ENCODE results near the gene ZBTB46. TPM values are rescaled to one million over a fixed set of nuclear protein-coding genes. Genes with fewer than 3 reads are reported as not detected.
A peak's percentile ranks its signal among the peaks of the same experiment; 100 is the strongest.
"Not testable (repeated sequence)": the region's sequence is repeated elsewhere in the genome, so short reads cannot be mapped to it uniquely, and the experiment has no call there.

Gene ZBTB46
- total RNA-seq, 1 experiment from 2014 or later = 3.6 TPM

- H3K4me3 ChIP-seq = no peak overlapping the region
- H3K9me3 ChIP-seq (ENCODE audit: insufficient read depth, low read depth) = no peaks in the 10 kb centered on the region
- intact Hi-C loops (cut with micrococcal nuclease; ENCODE audit: unreplicated experiment) = no loop called here
- BruUV-seq (replicated peaks) = no TSS peak
- H3K27ac ChIP-seq = no peak overlapping the region
- DNase-seq = no peak
- H2AFZ ChIP-seq = no peak overlapping the region
- peaks cover 33% of the 10 kb centered on the region; the same call in 1 of the 2 replicates for H3F3A ChIP-seq (ENCODE audit: insufficient read depth, low read depth)
- ChIA-PET CTCF (no interaction called here), POLR2A (ENCODE audit: unreplicated experiment) (interaction anchor here (0.6 kb wide), 1 partner anchor 210 kb away, joined by 8 read pairs; no protein-coding TSS in a partner anchor)
- no peaks in the 10 kb centered on the region for H3K27me3 ChIP-seq (ENCODE audit: insufficient read depth, low read depth)
- H3K36me3 ChIP-seq (ENCODE audit: low read depth) = peaks cover 10% of the 10 kb centered on the region; the same call in 1 of the 2 replicates
- H3K4me1 ChIP-seq (replicated peaks; ENCODE audit: insufficient read depth) = no peaks in the 10 kb centered on the region
- TF ChIP-seq EZH2 (IDR thresholded peaks at IDR 0.05; ENCODE audit: low read depth) = no peak
- TF ChIP-seq, protein P1, sequence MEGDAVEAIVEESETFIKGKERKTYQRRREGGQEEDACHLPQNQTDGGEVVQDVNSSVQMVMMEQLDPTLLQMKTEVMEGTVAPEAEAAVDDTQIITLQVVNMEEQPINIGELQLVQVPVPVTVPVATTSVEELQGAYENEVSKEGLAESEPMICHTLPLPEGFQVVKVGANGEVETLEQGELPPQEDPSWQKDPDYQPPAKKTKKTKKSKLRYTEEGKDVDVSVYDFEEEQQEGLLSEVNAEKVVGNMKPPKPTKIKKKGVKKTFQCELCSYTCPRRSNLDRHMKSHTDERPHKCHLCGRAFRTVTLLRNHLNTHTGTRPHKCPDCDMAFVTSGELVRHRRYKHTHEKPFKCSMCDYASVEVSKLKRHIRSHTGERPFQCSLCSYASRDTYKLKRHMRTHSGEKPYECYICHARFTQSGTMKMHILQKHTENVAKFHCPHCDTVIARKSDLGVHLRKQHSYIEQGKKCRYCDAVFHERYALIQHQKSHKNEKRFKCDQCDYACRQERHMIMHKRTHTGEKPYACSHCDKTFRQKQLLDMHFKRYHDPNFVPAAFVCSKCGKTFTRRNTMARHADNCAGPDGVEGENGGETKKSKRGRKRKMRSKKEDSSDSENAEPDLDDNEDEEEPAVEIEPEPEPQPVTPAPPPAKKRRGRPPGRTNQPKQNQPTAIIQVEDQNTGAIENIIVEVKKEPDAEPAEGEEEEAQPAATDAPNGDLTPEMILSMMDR (conservative IDR thresholded peaks at IDR 0.05) = no peak
- peaks cover 4% of the 10 kb centered on the region; the same call in 1 of the 2 replicates for H3K79me2 ChIP-seq (ENCODE audit: low read depth)
- H3K9me2 ChIP-seq (ENCODE audit: insufficient read depth) = no peaks in the 10 kb centered on the region
- no peak overlapping the region for H3K4me2 ChIP-seq
- H4K20me1 ChIP-seq (ENCODE audit: insufficient read depth) = peaks cover 16% of the 10 kb centered on the region
Observed at GRCh38 chr20:63733117-63733516, 97.9 kb downstream of the ZBTB46 start.

- intact Hi-C loops (cut with micrococcal nuclease; ENCODE audit: unreplicated experiment) = no loop called here
- Histone ChIP-seq H3K27ac (no peak overlapping the region), H3K27me3 (ENCODE audit: insufficient read depth, low read depth) (no peaks in the 10 kb centered on the region), H3K4me3 (no peak overlapping the region), H3K79me2 (ENCODE audit: low read depth) (peaks cover 4% of the 10 kb centered on the region; the same call in 1 of the 2 replicates), H3K9me2 (ENCODE audit: insufficient read depth) (no peaks in the 10 kb centered on the region), H3K4me1 (replicated peaks; ENCODE audit: insufficient read depth) (no peaks in the 10 kb centered on the region), H4K20me1 (ENCODE audit: insufficient read depth) (peaks cover 16% of the 10 kb centered on the region), H3K4me2 (no peak overlapping the region), H3K9me3 (ENCODE audit: insufficient read depth, low read depth) (no peaks in the 10 kb centered on the region), H2AFZ (no peak overlapping the region), H3K36me3 (ENCODE audit: low read depth) (peaks cover 10% of the 10 kb centered on the region; the same call in 1 of the 2 replicates), H3F3A (ENCODE audit: insufficient read depth, low read depth) (peaks cover 33% of the 10 kb centered on the region; the same call in 1 of the 2 replicates)
- BruUV-seq (replicated peaks) = no TSS peak
- TF ChIP-seq EZH2 (IDR thresholded peaks at IDR 0.05; ENCODE audit: low read depth) = no peak
- TF ChIP-seq, protein P1 (conservative IDR thresholded peaks at IDR 0.05) = no peak
- ChIA-PET POLR2A (ENCODE audit: unreplicated experiment) (no interaction called here), CTCF (no interaction called here)
- peak in 1 of 2 experiments; percentile 28 for DNase-seq
Observed at GRCh38 chr20:63732118-63733095, 98.7 kb downstream of the ZBTB46 start.

DNA sequence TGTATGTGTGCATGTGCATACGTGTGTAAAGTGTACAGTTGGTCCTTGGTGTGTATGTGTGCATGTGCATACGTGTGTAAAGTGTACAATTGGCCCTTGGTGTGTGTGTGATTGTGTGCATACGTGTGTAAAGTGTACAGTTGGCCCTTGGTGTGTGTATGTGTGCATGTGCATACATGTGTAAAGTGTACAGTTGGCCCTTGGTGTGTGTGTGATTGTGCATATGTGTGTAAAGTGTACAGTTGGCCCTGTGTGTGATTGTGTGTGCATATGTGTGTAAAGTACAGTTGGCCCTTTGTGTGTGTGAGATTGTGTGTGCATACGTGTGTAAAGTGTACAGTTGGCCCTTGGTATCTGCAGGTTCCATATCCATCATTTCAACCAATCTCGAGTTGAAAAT is 99.7 kb downstream of the ZBTB46 start:
- no peak overlapping the region for H3K27ac ChIP-seq
- CTCF ChIA-PET = no interaction called here

DNA sequence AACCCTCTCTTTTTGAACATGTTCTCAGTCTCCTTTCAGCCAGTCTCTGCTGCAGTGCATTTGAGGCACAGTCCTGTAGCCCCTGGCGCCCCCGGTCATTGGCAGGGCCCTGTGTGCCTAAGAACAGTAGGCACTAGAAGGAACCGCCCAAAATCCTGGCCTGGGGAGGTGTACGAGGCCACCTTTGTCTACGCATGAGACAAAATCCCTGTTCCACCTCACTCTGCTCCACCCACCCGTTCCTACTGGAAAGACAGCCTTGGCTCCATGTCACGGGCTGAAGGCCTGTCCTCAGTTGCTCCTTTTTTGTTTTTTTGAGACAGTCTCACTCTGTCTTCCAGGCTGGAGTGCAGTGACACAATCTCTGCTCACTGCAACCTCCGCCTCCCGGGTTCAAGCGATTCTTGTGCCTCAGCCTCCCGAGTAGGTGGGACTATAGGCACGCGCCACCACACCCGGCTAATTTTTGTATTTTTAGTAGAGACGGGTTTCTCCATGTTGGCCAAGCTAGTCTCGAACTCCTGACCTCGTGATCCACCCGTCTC is 100.8 kb downstream of the ZBTB46 start:
- Histone ChIP-seq H4K20me1 (ENCODE audit: insufficient read depth) (peaks cover 12% of the 10 kb centered on the region), H3K36me3 (ENCODE audit: low read depth) (peaks cover 13% of the 10 kb centered on the region; the same call in 1 of the 2 replicates), H3F3A (ENCODE audit: insufficient read depth, low read depth) (peaks cover 26% of the 10 kb centered on the region; the same call in 1 of the 2 replicates)
- DNase-seq = peak in 1 of 2 experiments; percentile 22
- H3K27ac ChIP-seq; CTCF ChIA-PET; H3K4me1 ChIP-seq (replicated peaks; ENCODE audit: insufficient read depth); BruUV-seq (replicated peaks); H3K79me2 ChIP-seq (ENCODE audit: low read depth); intact Hi-C loops (cut with micrococcal nuclease; ENCODE audit: unreplicated experiment); H3K4me2 ChIP-seq; H3K9me3 ChIP-seq (ENCODE audit: insufficient read depth, low read depth); H3K27me3 ChIP-seq (ENCODE audit: insufficient read depth, low read depth); H3K4me3 ChIP-seq; POLR2A ChIA-PET (ENCODE audit: unreplicated experiment); H3K9me2 ChIP-seq (ENCODE audit: insufficient read depth); H2AFZ ChIP-seq: not testable (repeated sequence)

More for the DNA sequence above, 99.7 kb downstream of the ZBTB46 start:
- Histone ChIP-seq H3K9me2 (ENCODE audit: insufficient read depth) (no peaks in the 10 kb centered on the region), H3K4me2 (no peak overlapping the region), H4K20me1 (ENCODE audit: insufficient read depth) (peaks cover 16% of the 10 kb centered on the region), H3K9me3 (ENCODE audit: insufficient read depth, low read depth) (no peaks in the 10 kb centered on the region), H3F3A (ENCODE audit: insufficient read depth, low read depth) (peaks cover 36% of the 10 kb centered on the region; the same call in 1 of the 2 replicates), H2AFZ (no peak overlapping the region), H3K4me3 (no peak overlapping the region), H3K27me3 (ENCODE audit: insufficient read depth, low read depth) (no peaks in the 10 kb centered on the region), H3K36me3 (ENCODE audit: low read depth) (peaks cover 10% of the 10 kb centered on the region; the same call in 1 of the 2 replicates), H3K4me1 (replicated peaks; ENCODE audit: insufficient read depth) (no peaks in the 10 kb centered on the region), H3K79me2 (ENCODE audit: low read depth) (peaks cover 9% of the 10 kb centered on the region)
- TF ChIP-seq, protein P1 (conservative IDR thresholded peaks at IDR 0.05) = no peak
- no peak for TF ChIP-seq EZH2 (IDR thresholded peaks at IDR 0.05; ENCODE audit: low read depth)
- intact Hi-C loops (cut with micrococcal nuclease; ENCODE audit: unreplicated experiment) = no loop called here
- POLR2A ChIA-PET (ENCODE audit: unreplicated experiment) = no interaction called here
- DNase-seq = peak in 1 of 2 experiments; percentile 29
- no TSS peak for BruUV-seq (replicated peaks)
